Measurements from ENCODE around the gene CDK2AP2.

Gene CDK2AP2

GRCh38 chr11:67493548-67494370 is 14.2 kb downstream of the CDK2AP2 start:
- TF ChIP-seq CREB5 (CRISPR knock-in tag; IDR thresholded peaks at IDR 0.05; ENCODE audit: low read depth) (no peak), TOX (CRISPR knock-in tag; IDR thresholded peaks at IDR 0.05; ENCODE audit: borderline replicate concordance) (no peak), ARNTL (CRISPR knock-in tag; IDR thresholded peaks at IDR 0.05; ENCODE audit: borderline replicate concordance, low read depth) (no peak), CSDC2 (CRISPR knock-in tag; IDR thresholded peaks at IDR 0.05) (no peak), ZNF565 (CRISPR knock-in tag; conservative IDR thresholded peaks at IDR 0.05; ENCODE audit: low read depth) (no peak), GLIS3 (CRISPR knock-in tag; IDR thresholded peaks at IDR 0.05) (no peak), ZFP3 (CRISPR knock-in tag; IDR thresholded peaks at IDR 0.05) (no peak), OSR1 (CRISPR knock-in tag; IDR thresholded peaks at IDR 0.05) (no peak), ZC3H10 (CRISPR knock-in tag; IDR thresholded peaks at IDR 0.05) (no peak), SNAI2 (CRISPR knock-in tag; IDR thresholded peaks at IDR 0.05) (no peak), ZNF8 (CRISPR knock-in tag; IDR thresholded peaks at IDR 0.05) (no peak), PPARA (CRISPR knock-in tag; IDR thresholded peaks at IDR 0.05; ENCODE audit: borderline replicate concordance) (no peak), RARB (CRISPR knock-in tag; IDR thresholded peaks at IDR 0.05) (no peak), PATZ1 (CRISPR knock-in tag; IDR thresholded peaks at IDR 0.05; ENCODE audit: borderline replicate concordance) (no peak), POU6F1 (CRISPR knock-in tag; IDR thresholded peaks at IDR 0.05; ENCODE audit: borderline replicate concordance, low read depth) (no peak), TSHZ2 (CRISPR knock-in tag; IDR thresholded peaks at IDR 0.05) (no peak), ESRRG (CRISPR knock-in tag; IDR thresholded peaks at IDR 0.05) (no peak), ISL1 (CRISPR knock-in tag; IDR thresholded peaks at IDR 0.05) (no peak), TCF4 (CRISPR knock-in tag; IDR thresholded peaks at IDR 0.05; ENCODE audit: borderline replicate concordance) (no peak)
- ATAC-seq: no peak

GRCh38 chr11:67492801-67493547 is 15.0 kb downstream of the CDK2AP2 start:
- no peak for TF ChIP-seq OSR1 (CRISPR knock-in tag; IDR thresholded peaks at IDR 0.05)
- TF ChIP-seq TOX (CRISPR knock-in tag; IDR thresholded peaks at IDR 0.05; ENCODE audit: borderline replicate concordance): no peak
- no peak for TF ChIP-seq ZNF70 (CRISPR knock-in tag; IDR thresholded peaks at IDR 0.05)
- TF ChIP-seq ISL1 (CRISPR knock-in tag; IDR thresholded peaks at IDR 0.05): no peak
- no peak for TF ChIP-seq ZNF565 (CRISPR knock-in tag; conservative IDR thresholded peaks at IDR 0.05; ENCODE audit: low read depth)
- TF ChIP-seq CREB5 (CRISPR knock-in tag; IDR thresholded peaks at IDR 0.05; ENCODE audit: low read depth): no peak
- TF ChIP-seq PATZ1 (CRISPR knock-in tag; IDR thresholded peaks at IDR 0.05; ENCODE audit: borderline replicate concordance): no peak
- ATAC-seq: no peak

Data from SK-N-SH treated with all-trans-retinoic acid at 6 μM for 48 hours (cell line).